Naive thymus-derived CD4-positive, alpha-beta T cell (primary cell): ENCODE results near the gene DLL1. TPM values are rescaled to one million over a fixed set of nuclear protein-coding genes. Genes with fewer than 3 reads are reported as not detected.

Experiments used
- ATAC-seq: fragments of 150-1000 bp; cut with Tn5 transposase; 2 replicates; pipeline ENCODE4 v1.10.0; 2021; ENCODE audit warnings: mild to moderate bottlenecking, moderate library complexity
- CTCF ChIA-PET: fragments of 350-600 bp; sonication (Branson Sonifier 250); formaldehyde crosslinking; loops from one replicate; lab custom pipeline; 2021; ENCODE audit warnings: antibody characterized with exemption; lab: Charles Lee
- POLR2A ChIA-PET: fragments of 350-600 bp; sonication (Branson Sonifier 250); formaldehyde crosslinking; loops from one replicate; lab custom pipeline; 2021; ENCODE audit warnings: antibody characterized with exemption, inconsistent platforms; lab: Charles Lee
- DNase-seq, 9 donors: peaks; one replicate each; pipeline versions ENCODE4 v3.0.0 to v3.0.0-alpha.2; 2020 to 2022; ENCODE audit warnings: mixed read lengths in 1 of 9
- H3K27ac ChIP-seq: one replicate; pipeline ENCODE4 v1.7.0; 2013; ENCODE audit warnings: mild to moderate bottlenecking, low read depth, low read length, moderate library complexity
- H3K27me3 ChIP-seq, 2 donors: one replicate each; pipeline ENCODE4 v1.7.0; 2013; ENCODE audit warnings: low read length in 2 of 2, mild to moderate bottlenecking in 2 of 2, moderate library complexity in 2 of 2; ENCODE audit not compliant: control insufficient read depth in 2 of 2, insufficient read depth in 2 of 2
- H3K36me3 ChIP-seq, 3 experiments: 1 replicate in 2 of 3; 2 replicates in 1 of 3; pipeline ENCODE4 v1.7.0; 2013; ENCODE audit warnings: low read length in 3 of 3, mild to moderate bottlenecking in 3 of 3, moderate library complexity in 1 of 3; ENCODE audit not compliant: insufficient read depth in 3 of 3, control insufficient read depth in 2 of 3
- H3K4me1 ChIP-seq, 2 donors: one replicate each; pipeline ENCODE4 v1.7.0; 2013; ENCODE audit warnings: low read length in 2 of 2, mild to moderate bottlenecking in 2 of 2, moderate library complexity in 1 of 2; ENCODE audit not compliant: control insufficient read depth in 2 of 2, insufficient read depth in 2 of 2
- H3K4me3 ChIP-seq: 2 replicates; pipeline ENCODE4 v1.7.0; 2013; ENCODE audit warnings: mild to moderate bottlenecking, low read length
- H3K9me3 ChIP-seq, 3 experiments: 1 replicate in 2 of 3; 2 replicates in 1 of 3; pipeline ENCODE4 v1.7.0; 2013; ENCODE audit warnings: low read length in 3 of 3; ENCODE audit not compliant: control insufficient read depth in 2 of 3
- H3K27ac Mint-ChIP-seq, 9 donors: one replicate each; pipeline ENCODE4 v1.8.0; 2020 to 2022; ENCODE audit warnings: mixed read lengths in 9 of 9, mild to moderate bottlenecking in 8 of 9, moderate library complexity in 5 of 9, inconsistent platforms in 2 of 9
- H3K27me3 Mint-ChIP-seq, 5 donors: one replicate each; pipeline ENCODE4 v1.8.0; 2021 to 2022; ENCODE audit warnings: mixed read lengths in 5 of 5, mild to moderate bottlenecking in 1 of 5
- H3K36me3 Mint-ChIP-seq, 5 donors: one replicate each; pipeline ENCODE4 v1.8.0; 2020 to 2022; ENCODE audit warnings: mixed read lengths in 5 of 5, mild to moderate bottlenecking in 3 of 5, inconsistent platforms in 1 of 5
- H3K4me1 Mint-ChIP-seq, 7 donors: one replicate each; pipeline ENCODE4 v1.8.0; 2020 to 2022; ENCODE audit warnings: mixed read lengths in 7 of 7, mild to moderate bottlenecking in 3 of 7, inconsistent platforms in 1 of 7
- H3K4me3 Mint-ChIP-seq, 10 donors: one replicate each; pipeline ENCODE4 v1.8.0; 2020 to 2022; ENCODE audit warnings: mild to moderate bottlenecking in 10 of 10, mixed read lengths in 10 of 10, moderate library complexity in 6 of 10, inconsistent platforms in 2 of 10
- H3K9me3 Mint-ChIP-seq, 11 donors: one replicate each; pipeline ENCODE4 v1.8.0; 2020 to 2022; ENCODE audit warnings: mixed read lengths in 11 of 11, mild to moderate bottlenecking in 4 of 11, inconsistent platforms in 1 of 11, moderate library complexity in 1 of 11
- intact Hi-C, 2 donors: fragments of 100-400 bp; cut with micrococcal nuclease; formaldehyde crosslinking; loops; one replicate each; pipeline ENCODE4 v1.15.1; 2023
- polyA plus RNA-seq, 2 donors: library from polyadenylated mRNA; unstranded; fragments of 300-500 nt; fragmentation: Illumina TruSeq; gene quantifications; one replicate each; pipeline ENCODE4 v1.2.3, GENCODE V29; 2021
- total RNA-seq, 6 experiments: library from RNA in 5 of 6; stranded (reverse) in 5 of 6; gene quantifications; 1 replicate in 5 of 6; 2 replicates in 1 of 6; pipeline ENCODE4 v1.2.3 and lab custom pipeline; 2021 to 2026

DLL1 gene
- total and polyA plus RNA-seq, 7 experiments from 2014 or later, result 0.19 to 12.9 (median 3.3) TPM

DNA sequence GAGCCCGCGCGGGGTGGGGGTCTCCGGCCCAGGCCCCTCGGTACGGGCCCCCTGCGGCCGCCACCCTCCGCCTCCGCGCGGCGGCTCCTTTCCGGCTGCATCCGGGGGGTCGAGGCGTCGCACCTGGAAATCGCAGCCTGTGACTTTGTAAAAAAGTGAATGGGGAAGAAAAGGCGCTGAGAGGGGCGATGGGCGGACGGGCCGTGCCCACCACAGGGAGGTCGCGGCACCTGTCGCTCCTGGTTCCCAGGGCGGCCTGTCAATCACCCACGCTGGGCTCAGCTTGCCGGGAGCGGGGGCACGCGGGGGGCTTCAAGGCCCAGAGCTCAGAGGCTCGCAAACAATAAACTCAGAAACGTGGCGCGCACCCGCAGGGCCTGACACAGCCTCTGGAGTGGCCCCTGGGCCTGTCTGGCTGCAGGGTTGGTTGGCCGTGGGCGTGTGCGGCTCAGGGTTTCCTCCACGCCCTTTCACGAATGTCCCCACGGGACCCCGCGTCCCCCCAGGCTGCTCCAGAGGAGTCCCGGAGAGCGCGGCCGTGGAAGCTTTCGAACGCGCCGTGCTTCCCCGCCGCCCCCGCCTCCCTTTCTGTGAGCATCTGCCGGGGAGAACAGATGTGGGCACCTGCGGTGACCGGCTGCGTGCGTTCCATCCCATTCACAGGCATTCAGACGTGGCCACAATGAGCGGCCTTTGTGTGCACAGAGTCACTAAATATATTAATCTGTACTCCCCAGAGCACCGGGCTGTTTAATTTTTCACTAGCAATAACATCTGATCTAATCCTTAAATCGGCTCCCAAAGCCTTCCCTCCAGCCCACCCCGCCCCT, 6.1 kb upstream of the DLL1 start:
- DNase-seq, result peak in 1 of 9 donors; percentile 8
- CTCF ChIA-PET, result interaction anchor here (1.0 kb wide), 1 partner anchor 349 kb away, joined by 3 read pairs; no protein-coding TSS in a partner anchor
- H3K4me1 ChIP-seq, result peaks cover 8 to 41% of the 10 kb centered on the region in 2 donors
- H3K36me3 Mint-ChIP-seq, result peaks cover 4 to 7% (median 6%) of the 10 kb centered on the region in 5 donors
- peaks cover 1 to 8% (median 5%) of the 10 kb centered on the region in 11 donors for H3K9me3 Mint-ChIP-seq
- POLR2A ChIA-PET, result interaction anchor here (1.2 kb wide), 1 partner anchor 10 kb away, joined by 5 read pairs; the partner anchor contains the start of gene FAM120B
- ATAC-seq, result no peak
- peaks cover 8 to 42% (median 30%) of the 10 kb centered on the region in 7 donors for H3K4me1 Mint-ChIP-seq
- H3K4me3 ChIP-seq, result no peak overlapping the region
- H3K27me3 ChIP-seq, result peaks cover 4 to 9% of the 10 kb centered on the region in 2 donors
- peaks cover 23 to 84% (median 62%) of the 10 kb centered on the region in 5 donors for H3K27me3 Mint-ChIP-seq
- no peaks in the 10 kb centered on the region for H3K36me3 ChIP-seq
- intact Hi-C loops, result loop anchor here in 1 of 2 donors (10.0 kb wide), 1 partner anchor 218 kb away; no protein-coding TSS in a partner anchor
- H3K27ac Mint-ChIP-seq, result peak overlapping the region in 1 of 9 donors; percentile 13
- H3K4me3 Mint-ChIP-seq, result peak overlapping the region in 8 of 10 donors; percentile 21 to 68 (median 34)
- no peaks in the 10 kb centered on the region for H3K9me3 ChIP-seq
- no peak overlapping the region for H3K27ac ChIP-seq

DNA sequence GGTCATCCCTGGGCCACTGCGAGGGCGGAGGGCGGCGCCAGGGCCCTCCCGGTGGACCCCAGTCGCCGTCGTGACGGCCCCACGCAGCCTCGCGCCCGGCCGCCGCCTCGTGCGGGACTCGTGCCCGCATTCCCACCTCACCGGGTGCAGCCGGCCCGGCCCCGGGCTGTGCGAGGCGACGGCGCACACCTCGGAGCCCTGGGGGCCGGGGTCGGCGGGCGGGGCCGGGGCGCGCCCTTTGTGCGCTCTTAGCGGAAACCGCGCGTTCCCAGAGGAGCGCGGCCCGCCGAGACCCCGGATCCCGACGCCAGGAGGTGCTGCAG, 5.5 kb upstream of the DLL1 start:
- H3K4me3 ChIP-seq, result peak overlapping the region; percentile 58
- peaks cover 11 to 42% of the 10 kb centered on the region in 2 donors for H3K4me1 ChIP-seq
- Mint-ChIP-seq H3K36me3 (peaks cover 0 to 4% (median under 1%) of the 10 kb centered on the region in 5 donors), H3K9me3 (peaks cover 0 to 2% (median under 1%) of the 10 kb centered on the region in 11 donors), H3K27me3 (peaks cover 17 to 82% (median 60%) of the 10 kb centered on the region in 5 donors), H3K4me1 (peaks cover 11 to 46% (median 34%) of the 10 kb centered on the region in 7 donors), H3K27ac (no peak overlapping the region), H3K4me3 (peak overlapping the region in 2 of 10 donors; percentile 77 to 97)
- CTCF ChIA-PET, result no interaction called here
- H3K27me3 ChIP-seq, result peaks cover 4 to 9% of the 10 kb centered on the region in 2 donors
- no peak overlapping the region for H3K27ac ChIP-seq
- no peaks in the 10 kb centered on the region for H3K36me3 ChIP-seq
- ATAC-seq (no peak), DNase-seq (no peak)
- intact Hi-C loops, result loop anchor here in 1 of 2 donors (10.0 kb wide), 1 partner anchor 218 kb away; no protein-coding TSS in a partner anchor
- POLR2A ChIA-PET, result interaction anchor here (1.2 kb wide), 1 partner anchor 10 kb away, joined by 5 read pairs; the partner anchor contains the start of gene FAM120B
- no peaks in the 10 kb centered on the region for H3K9me3 ChIP-seq

DNA sequence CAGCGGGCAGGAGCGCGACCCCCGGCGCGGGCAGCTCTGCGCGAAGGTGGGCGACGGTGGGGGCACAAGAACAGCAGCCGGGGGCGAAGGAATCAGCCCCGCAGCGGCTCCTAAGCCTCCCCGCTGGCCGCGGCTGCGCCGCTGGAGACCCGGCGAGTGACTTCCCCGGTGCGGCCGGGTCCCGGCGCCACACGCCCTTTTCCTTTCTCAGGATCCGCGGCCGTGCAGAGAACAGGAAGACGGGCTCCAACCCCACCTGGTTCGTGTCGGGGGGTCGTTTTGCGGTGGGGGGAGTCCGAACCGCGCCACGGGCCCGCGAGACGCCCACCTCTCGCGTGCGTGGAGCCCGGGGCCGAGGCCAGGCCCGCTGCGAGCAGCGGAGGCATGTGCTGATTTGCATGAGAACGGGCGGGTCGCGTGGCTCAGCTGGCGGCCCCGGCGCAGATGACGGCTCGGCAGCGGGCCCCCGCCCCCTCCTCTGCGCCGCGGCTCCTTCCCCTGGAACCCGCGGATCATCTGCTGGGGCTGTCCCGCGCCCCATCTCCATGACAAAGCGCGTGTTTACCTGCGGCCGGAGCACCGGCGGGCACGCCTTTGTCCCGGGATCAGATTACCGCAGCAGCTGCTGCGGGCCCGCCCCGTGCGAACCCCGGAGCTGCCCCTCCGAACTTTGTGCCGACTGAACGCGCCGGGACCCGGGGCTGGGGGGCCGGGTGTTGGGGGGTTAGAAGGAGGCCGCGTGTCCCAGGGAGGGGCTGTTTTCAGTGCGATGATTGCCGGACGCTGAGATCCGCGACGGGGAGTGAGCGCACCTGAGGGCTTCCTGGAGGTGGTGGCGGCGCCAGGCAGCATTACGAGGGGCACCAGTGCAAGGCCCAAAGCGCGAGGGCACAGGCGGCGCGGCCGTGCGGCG, 4.9 kb upstream of the DLL1 start:
- Mint-ChIP-seq H3K9me3 (no peaks in the 10 kb centered on the region), H3K27me3 (peaks cover 13 to 80% (median 59%) of the 10 kb centered on the region in 5 donors), H3K27ac (peak overlapping the region in 1 of 9 donors; percentile 60), H3K36me3 (peaks cover 0 to 4% (median 0%) of the 10 kb centered on the region in 5 donors), H3K4me3 (peak overlapping the region; percentile 56 to 97 (median 78)), H3K4me1 (peaks cover 11 to 46% (median 34%) of the 10 kb centered on the region in 7 donors)
- DNase-seq (peak in 5 of 9 donors; percentile 34 to 54 (median 41)), ATAC-seq (peak; percentile 58)
- no peak overlapping the region for H3K27ac ChIP-seq
- H3K27me3 ChIP-seq, result peaks cover 4 to 9% of the 10 kb centered on the region in 2 donors
- H3K36me3 ChIP-seq, result no peaks in the 10 kb centered on the region
- POLR2A ChIA-PET, result interaction anchor here (0.7 kb wide), 1 partner anchor 11 kb away, joined by 3 read pairs; the partner anchor contains the start of gene FAM120B
- CTCF ChIA-PET, result no interaction called here
- peak overlapping the region; percentile 58 for H3K4me3 ChIP-seq
- H3K9me3 ChIP-seq, result no peaks in the 10 kb centered on the region
- intact Hi-C loops, result loop anchor here in 1 of 2 donors (1.0 to 10.0 kb wide), 2 partner anchors 11 to 219 kb away; partner anchors contain the start of gene FAM120B
- peaks cover 11 to 42% of the 10 kb centered on the region in 2 donors for H3K4me1 ChIP-seq

DNA sequence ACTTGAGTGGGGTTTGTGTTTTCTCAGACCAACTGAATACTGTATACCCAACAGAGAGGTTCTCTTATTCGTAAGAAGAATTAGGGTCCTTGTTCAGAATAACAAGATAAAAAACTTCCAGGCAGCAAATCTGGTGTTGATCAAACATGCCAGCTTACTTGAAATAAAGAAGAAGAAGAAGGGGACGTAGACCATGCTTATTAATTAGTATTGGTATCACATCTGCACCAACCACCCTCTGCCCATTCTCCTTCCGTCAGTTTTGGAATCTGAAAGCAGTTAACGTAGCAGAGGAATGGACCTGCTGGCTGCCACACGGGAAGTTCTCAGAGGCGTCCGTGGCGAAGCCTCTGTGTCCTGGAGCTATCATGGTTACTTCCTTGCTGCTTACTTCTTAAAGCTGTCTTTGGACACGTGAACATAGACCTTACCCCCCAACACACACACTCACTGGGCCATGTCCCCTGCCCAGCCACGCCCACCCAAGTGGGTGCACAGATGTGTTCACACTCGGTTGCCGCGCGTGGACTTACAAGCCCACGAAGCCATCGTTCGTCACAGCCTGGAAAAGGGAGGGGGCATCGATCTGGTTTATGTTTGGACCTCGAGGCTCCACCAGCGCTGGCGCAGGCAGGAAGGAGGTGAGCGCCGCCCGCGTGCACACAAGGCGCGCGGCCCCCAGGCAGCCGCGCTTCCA, 4.1 kb upstream of the DLL1 start:
- no peak overlapping the region for H3K27ac ChIP-seq
- intact Hi-C loops, result loop anchor here (1.0 to 10.0 kb wide), 8 partner anchors 11 to 593 kb away; partner anchors contain the start of genes C6orf120 (in 1 of the 2), FAM120B (in 1 of the 2), PSMB1 (in 1 of the 2) and TBP (in 1 of the 2)
- H3K36me3 Mint-ChIP-seq, result peaks cover 0 to 3% (median 0%) of the 10 kb centered on the region in 5 donors
- no peaks in the 10 kb centered on the region for H3K9me3 Mint-ChIP-seq
- peak overlapping the region in 3 of 9 donors; percentile 25 to 48 (median 44) for H3K27ac Mint-ChIP-seq
- peaks cover 11 to 42% of the 10 kb centered on the region in 2 donors for H3K4me1 ChIP-seq
- H3K27me3 ChIP-seq, result peaks cover 4 to 9% of the 10 kb centered on the region in 2 donors
- peaks cover 11 to 46% (median 36%) of the 10 kb centered on the region in 7 donors for H3K4me1 Mint-ChIP-seq
- peak overlapping the region; percentile 58 for H3K4me3 ChIP-seq
- ChIA-PET CTCF (no interaction called here), POLR2A (interaction anchor here (0.7 to 1.9 kb wide), 3 partner anchors 9 to 12 kb away, joined by 3 to 14 read pairs (median 4); partner anchors contain the start of gene FAM120B)
- no peaks in the 10 kb centered on the region for H3K9me3 ChIP-seq
- H3K27me3 Mint-ChIP-seq, result peaks cover 13 to 81% (median 56%) of the 10 kb centered on the region in 5 donors
- H3K4me3 Mint-ChIP-seq, result peak overlapping the region; percentile 37 to 97 (median 78)
- H3K36me3 ChIP-seq, result peaks cover 0 to 3% (median 0%) of the 10 kb centered on the region in 3 experiments
- ATAC-seq (no peak), DNase-seq (peak in 1 of 9 donors; percentile 24)

DNA sequence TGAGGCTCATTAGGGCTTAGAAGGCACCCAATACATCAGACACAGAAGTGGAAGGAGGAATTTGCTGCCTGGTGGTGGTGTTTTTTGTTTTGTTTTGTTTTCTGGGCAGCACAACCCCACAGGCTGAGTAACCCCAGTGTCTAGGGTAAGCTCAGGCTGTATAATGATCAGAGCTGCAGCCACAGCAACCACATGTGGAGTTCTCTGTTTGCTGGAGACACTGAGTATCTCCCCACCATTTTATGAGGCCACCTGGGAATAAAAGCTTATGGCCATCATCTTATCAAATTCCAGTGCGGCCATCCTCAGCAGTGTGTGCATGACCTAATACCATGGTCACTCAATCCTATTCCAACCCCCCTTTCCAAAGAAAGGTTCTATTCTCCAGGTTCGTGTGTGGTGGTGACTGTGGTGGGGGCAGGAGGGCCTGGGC, 3.4 kb upstream of the DLL1 start:
- CTCF ChIA-PET, result interaction anchor here (1.1 to 3.6 kb wide), 2 partner anchors 11 to 222 kb away, joined by 3 to 15 read pairs; partner anchors contain the start of gene FAM120B
- H3K27me3 Mint-ChIP-seq, result peaks cover 13 to 77% (median 50%) of the 10 kb centered on the region in 5 donors
- H3K4me3 Mint-ChIP-seq, result peak overlapping the region in 9 of 10 donors; percentile 73 to 97 (median 79)
- peaks cover 11 to 46% (median 37%) of the 10 kb centered on the region in 7 donors for H3K4me1 Mint-ChIP-seq
- Histone ChIP-seq H3K27me3 (peaks cover 4 to 9% of the 10 kb centered on the region in 2 donors), H3K9me3 (no peaks in the 10 kb centered on the region), H3K4me1 (peaks cover 15 to 42% of the 10 kb centered on the region in 2 donors), H3K27ac (no peak overlapping the region), H3K4me3 (no peak overlapping the region), H3K36me3 (peaks cover 0 to 3% (median 0%) of the 10 kb centered on the region in 3 experiments)
- intact Hi-C loops, result loop anchor here (5.0 to 10.0 kb wide), 7 partner anchors 72 to 592 kb away; partner anchors contain the start of genes C6orf120 (in 1 of the 2), PSMB1 (in 1 of the 2), TBP (in 1 of the 2) and WDR27 (in 1 of the 2)
- ATAC-seq (no peak), DNase-seq (no peak)
- H3K36me3 Mint-ChIP-seq, result peaks cover 0 to 1% (median 0%) of the 10 kb centered on the region in 5 donors
- peak overlapping the region in 1 of 9 donors; percentile 44 for H3K27ac Mint-ChIP-seq
- POLR2A ChIA-PET, result interaction anchor here (1.2 to 5.3 kb wide), 3 partner anchors 10 to 22 kb away, joined by 4 to 35 read pairs (median 14); partner anchors contain the start of gene FAM120B
- H3K9me3 Mint-ChIP-seq, result no peaks in the 10 kb centered on the region
